ENCODE measurements around the gene IKZF4. TPM values are rescaled to one million over a fixed set of nuclear protein-coding genes. Genes with fewer than 3 reads are reported as not detected.

Gene IKZF4
- total RNA-seq, 1 experiment from 2014 or later = 0.79 TPM

Other genes with a start within 250 kb of the IKZF4 start
- gene SARNP, start 203.3 kb upstream of the IKZF4 start, total RNA-seq (2014; rRNA removed; shearing (Covaris generic)) = 60.0 and 69.4 TPM in 2 replicates
- gene ORMDL2, start 203.0 kb upstream of the IKZF4 start, total RNA-seq (2014; rRNA removed; shearing (Covaris generic)) = 51.7 and 52.2 TPM in 2 replicates
- 51.4 and 51.9 TPM in 2 replicates for gene DNAJC14, start 191.5 kb upstream of the IKZF4 start, total RNA-seq (2014; rRNA removed; shearing (Covaris generic))
- not detected in 2 replicates for gene MMP19, start 178.1 kb upstream of the IKZF4 start, total RNA-seq (2014; rRNA removed; shearing (Covaris generic))
- 21.1 and 29.2 TPM in 2 replicates for gene PYM1, start 93.1 kb upstream of the IKZF4 start, total RNA-seq (2014; rRNA removed; shearing (Covaris generic))
- 5.7 and 6.9 TPM in 2 replicates for gene DGKA, start 89.9 kb upstream of the IKZF4 start, total RNA-seq (2014; rRNA removed; shearing (Covaris generic))
- 10,199 and 10,765 TPM in 2 replicates for gene PMEL, start 55.0 kb upstream of the IKZF4 start, total RNA-seq (2014; rRNA removed; shearing (Covaris generic))
- 896 and 917 TPM in 2 replicates for gene CDK2, start 54.2 kb upstream of the IKZF4 start, total RNA-seq (2014; rRNA removed; shearing (Covaris generic))
- 169 and 175 TPM in 2 replicates for gene RAB5B, start 47.0 kb upstream of the IKZF4 start, total RNA-seq (2014; rRNA removed; shearing (Covaris generic))
- gene SUOX, start 23.8 kb upstream of the IKZF4 start, total RNA-seq (2014; rRNA removed; shearing (Covaris generic)) = 11.2 and 16.1 TPM in 2 replicates
- gene RPS26, start 20.9 kb downstream of the IKZF4 start, total RNA-seq (2014; rRNA removed; shearing (Covaris generic)) = 372 and 394 TPM in 2 replicates
- 114 and 125 TPM in 2 replicates for gene ERBB3, start 59.1 kb downstream of the IKZF4 start, total RNA-seq (2014; rRNA removed; shearing (Covaris generic))
- gene PA2G4, start 83.5 kb downstream of the IKZF4 start, total RNA-seq (2014; rRNA removed; shearing (Covaris generic)) = 473 and 487 TPM in 2 replicates
- gene RPL41, start 95.6 kb downstream of the IKZF4 start, total RNA-seq (2014; rRNA removed; shearing (Covaris generic)) = 5,360 and 5,858 TPM in 2 replicates
- gene ZC3H10, start 97.2 kb downstream of the IKZF4 start, total RNA-seq (2014; rRNA removed; shearing (Covaris generic)) = 5.6 and 7.3 TPM in 2 replicates
- gene ESYT1, start 107.2 kb downstream of the IKZF4 start, total RNA-seq (2014; rRNA removed; shearing (Covaris generic)) = 90.9 and 100 TPM in 2 replicates
- gene MYL6B, start 131.5 kb downstream of the IKZF4 start, total RNA-seq (2014; rRNA removed; shearing (Covaris generic)) = 63.2 and 66.0 TPM in 2 replicates
- gene MYL6, start 137.3 kb downstream of the IKZF4 start, total RNA-seq (2014; rRNA removed; shearing (Covaris generic)) = 483 and 574 TPM in 2 replicates
- 20.9 and 39.0 TPM in 2 replicates for gene SMARCC2, start 168.4 kb downstream of the IKZF4 start, total RNA-seq (2014; rRNA removed; shearing (Covaris generic))
- gene RNF41, start 200.9 kb downstream of the IKZF4 start, total RNA-seq (2014; rRNA removed; shearing (Covaris generic)) = 47.7 and 48.9 TPM in 2 replicates
- gene NABP2, start 203.3 kb downstream of the IKZF4 start, total RNA-seq (2014; rRNA removed; shearing (Covaris generic)) = 37.8 and 47.5 TPM in 2 replicates
- not detected in 2 replicates for gene SLC39A5, start 209.0 kb downstream of the IKZF4 start, total RNA-seq (2014; rRNA removed; shearing (Covaris generic))
- gene ANKRD52, start 237.3 kb downstream of the IKZF4 start, total RNA-seq (2014; rRNA removed; shearing (Covaris generic)) = 13.5 and 14.7 TPM in 2 replicates
- 16.4 and 18.4 TPM in 2 replicates for gene COQ10A, start 245.9 kb downstream of the IKZF4 start, total RNA-seq (2014; rRNA removed; shearing (Covaris generic))